Neural crest cell (in vitro differentiated cells): ENCODE measurements around the gene ACACA. TPM values are rescaled to one million over a fixed set of nuclear protein-coding genes. Genes with fewer than 3 reads are reported as not detected.

ENCODE experiments used
- DNase-seq: peaks from one replicate; pipeline ENCODE4 v3.0.0; 2021; ENCODE audit warnings: low read depth, mixed read lengths, low spot score
- H3K27ac Mint-ChIP-seq: one replicate; pipeline ENCODE4 v1.8.0; 2021; ENCODE audit warnings: mild to moderate bottlenecking, mixed read lengths; ENCODE audit not compliant: unreplicated experiment
- H3K27me3 Mint-ChIP-seq: 2 replicates; pipeline ENCODE4 v1.8.0; 2021; ENCODE audit warnings: low read depth, mild to moderate bottlenecking, mixed read lengths
- H3K36me3 Mint-ChIP-seq: 2 replicates; pipeline ENCODE4 v1.8.0; 2021; ENCODE audit warnings: low read depth, mild to moderate bottlenecking, mixed read lengths
- H3K4me1 Mint-ChIP-seq: 2 replicates; pipeline ENCODE4 v1.8.0; 2021; ENCODE audit warnings: mixed read lengths
- H3K4me3 Mint-ChIP-seq: one replicate; pipeline ENCODE4 v1.8.0; 2021; ENCODE audit warnings: mild to moderate bottlenecking, mixed read lengths
- H3K9me3 Mint-ChIP-seq: 2 replicates; pipeline ENCODE4 v1.8.0; 2021; ENCODE audit warnings: mixed read lengths
- CTCF ChIP-seq: fragments of 200-600 bp; sonication (generic); conservative IDR thresholded peaks from 2 replicates; pipeline ENCODE4 v1.5.0; 2021; ENCODE audit warnings: antibody characterized with exemption, mild to moderate bottlenecking
- total RNA-seq: library from RNA; stranded (reverse); gene quantifications from 2 replicates; pipeline ENCODE4 v1.2.1, GENCODE V29; 2021

ACACA gene
- total RNA-seq, 1 donor from 2014 or later, result 211 TPM

- H3K4me1 Mint-ChIP-seq, result peaks cover 7% of the 10 kb centered on the region
- no peak for DNase-seq
- no peaks in the 10 kb centered on the region for H3K27me3 Mint-ChIP-seq
- H3K9me3 Mint-ChIP-seq, result no peaks in the 10 kb centered on the region
- TF ChIP-seq CTCF, result no peak
- H3K36me3 Mint-ChIP-seq, result peaks cover 16% of the 10 kb centered on the region
- no peak overlapping the region for H3K4me3 Mint-ChIP-seq
- peak overlapping the region; percentile 46 for H3K27ac Mint-ChIP-seq
These were observed 296.6 kb downstream of the ACACA start for GRCh38 chr17:37109731-37110710.

GRCh38 chr17:37109106-37109505, 297.5 kb downstream of the ACACA start:
- no peak overlapping the region for H3K4me3 Mint-ChIP-seq
- H3K4me1 Mint-ChIP-seq, result peaks cover 7% of the 10 kb centered on the region
- no peak overlapping the region for H3K27ac Mint-ChIP-seq
- H3K27me3 Mint-ChIP-seq, result no peaks in the 10 kb centered on the region
- peaks cover 16% of the 10 kb centered on the region for H3K36me3 Mint-ChIP-seq
- DNase-seq, result no peak
- no peak for TF ChIP-seq CTCF
- no peaks in the 10 kb centered on the region for H3K9me3 Mint-ChIP-seq

GRCh38 chr17:37107406-37108083, 299.1 kb downstream of the ACACA start:
- DNase-seq, result no peak
- H3K36me3 Mint-ChIP-seq, result peaks cover 16% of the 10 kb centered on the region
- H3K9me3 Mint-ChIP-seq, result no peaks in the 10 kb centered on the region
- no peak for TF ChIP-seq CTCF
- H3K27ac Mint-ChIP-seq, result peak overlapping the region; percentile 14
- H3K4me3 Mint-ChIP-seq, result no peak overlapping the region
- no peaks in the 10 kb centered on the region for H3K27me3 Mint-ChIP-seq
- peaks cover 7% of the 10 kb centered on the region for H3K4me1 Mint-ChIP-seq

GRCh38 chr17:37106049-37106448, 300.6 kb downstream of the ACACA start:
- peak overlapping the region; percentile 75 for H3K27ac Mint-ChIP-seq
- no peak for TF ChIP-seq CTCF
- DNase-seq, result no peak
- H3K27me3 Mint-ChIP-seq, result no peaks in the 10 kb centered on the region
- H3K9me3 Mint-ChIP-seq, result no peaks in the 10 kb centered on the region
- peaks cover 7% of the 10 kb centered on the region for H3K4me1 Mint-ChIP-seq
- H3K36me3 Mint-ChIP-seq, result peaks cover 12% of the 10 kb centered on the region
- H3K4me3 Mint-ChIP-seq, result no peak overlapping the region

GRCh38 chr17:37103231-37103630, 303.4 kb downstream of the ACACA start:
- Mint-ChIP-seq H3K4me3 (no peak overlapping the region), H3K9me3 (no peaks in the 10 kb centered on the region), H3K36me3 (peaks cover 5% of the 10 kb centered on the region), H3K27ac (no peak overlapping the region), H3K4me1 (peaks cover 4% of the 10 kb centered on the region), H3K27me3 (no peaks in the 10 kb centered on the region)
- no peak for TF ChIP-seq CTCF
- no peak for DNase-seq
